Keratinocyte (primary cell): ENCODE results near the gene CIB1. TPM values are rescaled to one million over a fixed set of nuclear protein-coding genes. Genes with fewer than 3 reads are reported as not detected.
"Not testable (repeated sequence)": the region's sequence is repeated elsewhere in the genome, so short reads cannot be mapped to it uniquely, and the experiment has no call there.

Experiments used
- DNase-seq: peaks from one replicate; pipeline ENCODE4 v3.0.0-alpha.2; 2011; ENCODE audit warnings: low read depth, missing footprints, low spot score
- FAIRE-seq: peaks from 2 replicates; lab custom pipeline; 2011; peaks lifted over from hg19 to GRCh38; lab: Jason Lieb, UNC
- H2AFZ ChIP-seq: 2 replicates; pipeline ENCODE4 v1.6.0; 2012; ENCODE audit warnings: low read length, control low read depth, inconsistent platforms; ENCODE audit not compliant: control insufficient read depth
- H3K27ac ChIP-seq: 2 replicates; pipeline ENCODE4 v1.5.1; 2011; ENCODE audit warnings: low read length; ENCODE audit not compliant: control insufficient read depth, insufficient read depth
- H3K27me3 ChIP-seq: 3 replicates; pipeline ENCODE4 v1.6.0; 2011; ENCODE audit warnings: low read length; ENCODE audit not compliant: control insufficient read depth, insufficient read depth; ENCODE audit errors: extremely low read depth
- H3K36me3 ChIP-seq, 2 experiments: 2 replicates in 1 of 2; 3 replicates in 1 of 2; pipeline ENCODE4 v1.5.1; 2011; ENCODE audit warnings: low read length in 2 of 2, mild to moderate bottlenecking in 1 of 2; ENCODE audit not compliant: control insufficient read depth in 2 of 2, insufficient read depth in 2 of 2; ENCODE audit errors: extremely low read depth in 1 of 2
- H3K4me1 ChIP-seq: 3 replicates; pipeline ENCODE4 v1.5.1; 2011; ENCODE audit warnings: low read length; ENCODE audit not compliant: control insufficient read depth, insufficient read depth; ENCODE audit errors: extremely low read depth
- H3K4me2 ChIP-seq: 3 replicates; pipeline ENCODE4 v1.6.0; 2011; ENCODE audit warnings: low read depth, low read length; ENCODE audit not compliant: control insufficient read depth, insufficient read depth; ENCODE audit errors: extremely low read depth
- H3K4me3 ChIP-seq, 3 experiments: fragments of 200-600 bp in 1 of 3; sonication (generic) in 1 of 3; 2 replicates in 2 of 3; 3 replicates in 1 of 3; pipeline ENCODE4 v1.5.1; 2011 to 2016; ENCODE audit warnings: low read length in 3 of 3, mild to moderate bottlenecking in 3 of 3, control low read depth in 2 of 3, inconsistent platforms in 1 of 3, low read depth in 1 of 3, mixed read lengths in 1 of 3, mixed run types in 1 of 3, moderate library complexity in 1 of 3; ENCODE audit not compliant: control insufficient read depth in 2 of 3, insufficient read depth in 2 of 3; ENCODE audit errors: extremely low read depth in 1 of 3
- H3K79me2 ChIP-seq: 2 replicates; pipeline ENCODE4 v1.6.0; 2012; ENCODE audit warnings: low read length; ENCODE audit not compliant: control insufficient read depth, insufficient read depth
- H3K9ac ChIP-seq: 3 replicates; pipeline ENCODE4 v1.6.0; 2011; ENCODE audit warnings: low read length; ENCODE audit not compliant: control insufficient read depth, insufficient read depth; ENCODE audit errors: extremely low read depth
- H3K9me1 ChIP-seq: 3 replicates; pipeline ENCODE4 v1.6.0; 2011; ENCODE audit warnings: low read length; ENCODE audit not compliant: control insufficient read depth, insufficient read depth; ENCODE audit errors: extremely low read depth
- H3K9me3 ChIP-seq: 2 replicates; pipeline ENCODE4 v1.5.1; 2012; ENCODE audit warnings: low read depth, low read length; ENCODE audit not compliant: control insufficient read depth
- H4K20me1 ChIP-seq: 3 replicates; pipeline ENCODE4 v1.6.0; 2011; ENCODE audit warnings: low read length; ENCODE audit not compliant: control insufficient read depth, insufficient read depth; ENCODE audit errors: extremely low read depth
- EZH2 ChIP-seq: IDR thresholded peaks from one replicate; pipeline ENCODE4 v1.6.1; 2012; ENCODE audit warnings: inconsistent platforms, mild to moderate bottlenecking, low read length, moderate library complexity
- dilution Hi-C: fragments of 300-500 bp; cut with MboI; formaldehyde crosslinking; loops from one replicate; pipeline ENCODE4 v1.7.0; 2020; ENCODE audit warnings: low sequenced_read_pairs; ENCODE audit not compliant: extremely low pct_ligation_motif_present
- polyA minus RNA-seq, 3 experiments: library from RNA; depleted of rRNA, polyadenylated mRNA; stranded (reverse); fragments of >200 nt; gene quantifications; 1 replicate in 1 of 3; 2 replicates in 1 of 3; 3 replicates in 1 of 3; pipeline ENCODE4 v1.2.3, GENCODE V29; 2011
- polyA plus RNA-seq, 5 experiments: library from polyadenylated mRNA; depleted of rRNA in 3 of 5; stranded (reverse) in 3 of 5; stranded (forward) in 1 of 5; unstranded in 1 of 5; fragments of >200 nt; gene quantifications; 1 replicate in 1 of 5; 2 replicates in 3 of 5; 3 replicates in 1 of 5; pipeline versions ENCODE4 v1.2.1 to v1.2.3, GENCODE V29; 2011 to 2012; ENCODE audit warnings: missing spikeins in 2 of 5, low read depth in 1 of 5, low replicate concordance in 1 of 5
- TF ChIP-seq, protein P1 (sequence below), 3 experiments: IDR thresholded peaks in 1 of 3; conservative IDR thresholded peaks in 1 of 3; optimal IDR thresholded peaks in 1 of 3; 2 replicates in 2 of 3; 3 replicates in 1 of 3; pipeline versions ENCODE3 to v1.5.1; 2011; ENCODE audit warnings: low read length in 3 of 3, mild to moderate bottlenecking in 3 of 3, moderate library complexity in 2 of 3, control low read depth in 1 of 3, inconsistent platforms in 1 of 3; ENCODE audit not compliant: insufficient read depth in 2 of 3; ENCODE audit errors: extremely low read depth in 1 of 3

CIB1 gene
- polyA plus RNA-seq (70.9 to 83.0 TPM (median 80.6 TPM) in 3 replicates), polyA minus RNA-seq (35.8 to 66.9 TPM (median 47.6 TPM) in 3 replicates)
- polyA plus RNA-seq (2011; ENCODE audit: low read depth), result 33.8 TPM
- polyA plus RNA-seq (2011; cell fraction: cytosol; rRNA removed), result 51.8 and 74.3 TPM in 2 replicates
- polyA plus RNA-seq (2011; cell fraction: nucleus; rRNA removed), result 46.8 and 61.8 TPM in 2 replicates
- 54.8 and 97.3 TPM in 2 replicates for polyA plus RNA-seq (2012; ENCODE audit: low replicate concordance)
- 38.2 TPM for polyA minus RNA-seq (2011; cell fraction: cytosol; rRNA and poly(A)+ RNA removed)
- 8.5 and 8.9 TPM in 2 replicates for polyA minus RNA-seq (2011; cell fraction: nucleus; rRNA and poly(A)+ RNA removed)

DNA sequence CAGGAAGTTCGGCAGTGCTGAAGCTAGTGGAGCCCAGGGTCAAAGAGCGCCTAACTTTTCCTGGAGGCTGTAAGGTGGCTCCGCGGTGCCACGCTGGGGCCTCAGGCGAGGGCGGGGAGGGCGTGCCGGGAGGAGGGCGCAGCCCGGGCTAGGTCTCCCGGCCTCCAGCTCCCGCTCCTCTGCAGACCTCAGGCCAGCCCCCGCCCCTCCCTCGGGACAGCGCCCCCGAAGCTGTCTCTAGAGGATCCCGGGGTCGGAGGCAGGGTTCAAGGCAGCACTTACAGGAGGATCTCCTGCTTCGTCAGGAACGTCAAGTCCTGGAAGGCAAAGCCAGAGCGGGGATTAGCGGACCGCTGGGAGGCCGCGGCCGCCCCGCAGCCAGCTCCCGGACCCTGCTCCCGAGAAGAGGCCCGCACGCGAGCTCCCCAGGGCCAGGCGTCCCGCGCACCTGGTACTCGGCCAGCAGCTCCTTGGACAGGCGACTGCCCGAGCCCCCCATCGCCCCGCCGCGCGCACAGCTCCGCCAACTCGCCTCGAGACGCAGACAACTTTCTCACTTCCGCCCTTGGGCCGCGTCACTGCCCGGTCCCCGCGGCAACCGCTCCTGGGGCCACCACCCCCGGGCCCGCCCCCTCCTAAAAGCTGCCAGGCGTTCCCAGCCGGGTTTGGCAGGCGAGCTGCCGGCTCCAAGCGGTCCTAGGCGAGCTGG, at the start of gene CIB1:
TSS of gene CIB1 (minus strand) at position 555 of the 709 bp plus-strand sequence. CDS start at position 499, 56 bp downstream.
- peaks cover 25% of the 10 kb centered on the region for H3K4me1 ChIP-seq
- DNase-seq, result peak; percentile 79

DNA sequence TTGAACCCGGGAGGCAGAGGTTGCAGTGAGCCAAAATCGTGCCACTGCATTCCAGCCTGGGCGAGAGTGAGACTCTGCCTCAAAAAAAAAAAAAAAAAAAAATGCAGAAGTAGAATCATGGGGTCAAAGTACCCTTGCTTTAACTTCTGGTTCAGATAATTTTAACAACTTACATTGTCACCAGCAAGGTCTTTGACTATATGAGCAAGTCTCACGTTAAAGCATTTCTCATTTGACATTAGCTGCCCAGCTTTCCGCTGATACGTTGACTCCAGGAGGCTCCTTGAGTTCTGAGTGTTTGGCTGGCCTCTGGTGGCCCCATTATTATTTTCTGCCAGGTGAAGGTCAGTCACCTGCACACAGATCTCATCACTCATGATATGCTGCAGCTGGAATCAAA, 47.9 kb upstream of the CIB1 start:
- not testable (repeated sequence) for FAIRE-seq

More for the DNA sequence above, at the start of gene CIB1:
- Histone ChIP-seq H3K36me3 (peaks cover 18 to 21% of the 10 kb centered on the region in 2 experiments), H3K9ac (peak within 1 kb of the TSS; percentile 86), H3K79me2 (peaks cover 15% of the 10 kb centered on the region), H3K9me3 (no peaks in the 10 kb centered on the region), H3K4me2 (peak within 1 kb of the TSS; percentile 88), H4K20me1 (peaks cover 3% of the 10 kb centered on the region), H2AFZ (peak within 1 kb of the TSS; percentile 76), H3K9me1 (no peaks in the 10 kb centered on the region), H3K4me3 (peak within 1 kb of the TSS; percentile 72 to 76 (median 73)), H3K27ac (peak within 1 kb of the TSS; percentile 78), H3K27me3 (no peaks in the 10 kb centered on the region)
- FAIRE-seq, result no peak
- dilution Hi-C loops, result no loop called here
- TF ChIP-seq, protein P1, sequence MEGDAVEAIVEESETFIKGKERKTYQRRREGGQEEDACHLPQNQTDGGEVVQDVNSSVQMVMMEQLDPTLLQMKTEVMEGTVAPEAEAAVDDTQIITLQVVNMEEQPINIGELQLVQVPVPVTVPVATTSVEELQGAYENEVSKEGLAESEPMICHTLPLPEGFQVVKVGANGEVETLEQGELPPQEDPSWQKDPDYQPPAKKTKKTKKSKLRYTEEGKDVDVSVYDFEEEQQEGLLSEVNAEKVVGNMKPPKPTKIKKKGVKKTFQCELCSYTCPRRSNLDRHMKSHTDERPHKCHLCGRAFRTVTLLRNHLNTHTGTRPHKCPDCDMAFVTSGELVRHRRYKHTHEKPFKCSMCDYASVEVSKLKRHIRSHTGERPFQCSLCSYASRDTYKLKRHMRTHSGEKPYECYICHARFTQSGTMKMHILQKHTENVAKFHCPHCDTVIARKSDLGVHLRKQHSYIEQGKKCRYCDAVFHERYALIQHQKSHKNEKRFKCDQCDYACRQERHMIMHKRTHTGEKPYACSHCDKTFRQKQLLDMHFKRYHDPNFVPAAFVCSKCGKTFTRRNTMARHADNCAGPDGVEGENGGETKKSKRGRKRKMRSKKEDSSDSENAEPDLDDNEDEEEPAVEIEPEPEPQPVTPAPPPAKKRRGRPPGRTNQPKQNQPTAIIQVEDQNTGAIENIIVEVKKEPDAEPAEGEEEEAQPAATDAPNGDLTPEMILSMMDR (optimal IDR thresholded peaks at IDR 0.05 in 1 of 3, IDR thresholded peaks at IDR 0.05 in 1 of 3, conservative IDR thresholded peaks at IDR 0.05 in 1 of 3; ENCODE audit: extremely low read depth in 1 of 3, insufficient read depth in 2 of 3, low read length in 3 of 3), result no peak
- no peak for TF ChIP-seq EZH2

DNA sequence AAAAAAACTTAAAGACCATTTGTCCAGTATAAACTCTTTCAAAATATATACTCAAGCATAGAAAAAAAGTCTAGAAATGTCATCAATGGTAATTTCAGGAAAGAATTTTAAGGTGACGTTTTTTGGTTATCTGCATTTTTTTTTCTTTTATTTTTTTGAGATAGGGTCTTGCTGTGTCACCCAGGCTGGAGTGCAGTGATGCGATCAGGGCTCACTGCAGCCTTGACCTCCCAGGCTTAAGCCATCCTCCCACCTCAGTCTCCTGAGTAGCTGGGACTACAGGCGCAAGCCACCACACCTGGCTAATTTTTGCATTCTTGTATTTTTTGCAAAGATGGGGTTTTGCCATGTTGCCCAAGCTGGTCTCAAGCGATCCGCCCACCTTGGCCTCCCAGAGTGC, 47.0 kb upstream of the CIB1 start:
- not testable (repeated sequence) for FAIRE-seq, H3K36me3 ChIP-seq, H3K27me3 ChIP-seq

More for the DNA sequence above, 47.9 kb upstream of the CIB1 start:
- H3K36me3 ChIP-seq, H3K4me1 ChIP-seq, DNase-seq, H3K9ac ChIP-seq, H3K4me2 ChIP-seq, H3K9me1 ChIP-seq, H3K27ac ChIP-seq, H3K27me3 ChIP-seq, H2AFZ ChIP-seq, H4K20me1 ChIP-seq, H3K9me3 ChIP-seq, dilution Hi-C loops, H3K4me3 ChIP-seq, H3K79me2 ChIP-seq: not testable (repeated sequence)

GRCh38 chr15:90278467-90278866, 44.7 kb upstream of the CIB1 start:
- dilution Hi-C loops, H3K9me3 ChIP-seq, H3K27me3 ChIP-seq, H3K9me1 ChIP-seq, FAIRE-seq, H3K79me2 ChIP-seq, H3K4me2 ChIP-seq, H3K9ac ChIP-seq, H3K4me1 ChIP-seq, H3K4me3 ChIP-seq, H3K27ac ChIP-seq, H3K36me3 ChIP-seq, H4K20me1 ChIP-seq, DNase-seq, H2AFZ ChIP-seq: not testable (repeated sequence)

More for the DNA sequence above, 47.0 kb upstream of the CIB1 start:
- DNase-seq, dilution Hi-C loops, H4K20me1 ChIP-seq, H3K9me3 ChIP-seq, H2AFZ ChIP-seq, H3K4me1 ChIP-seq, H3K27ac ChIP-seq, H3K9me1 ChIP-seq, H3K9ac ChIP-seq, H3K79me2 ChIP-seq, H3K4me2 ChIP-seq, H3K4me3 ChIP-seq: not testable (repeated sequence)
